Hepatocyte (in vitro differentiated cells): Measurements from ENCODE around the gene PKDREJ.

ENCODE experiments used
- EZH2 ChIP-seq: fragments of 200-600 bp; sonication (generic); IDR thresholded peaks from 2 replicates; pipeline ENCODE4 v1.6.1; 2016; ENCODE audit warnings: antibody characterized with exemption, mild to moderate bottlenecking, borderline replicate concordance
- EZH2phosphoT487 ChIP-seq: fragments of 200-600 bp; sonication (generic); IDR thresholded peaks from one replicate; pipeline ENCODE4 v1.6.1; 2018; ENCODE audit warnings: antibody characterized with exemption, mild to moderate bottlenecking, low read depth, moderate library complexity; ENCODE audit not compliant: unreplicated experiment, severe bottlenecking
- TF ChIP-seq, protein P1 (sequence below): fragments of 200-600 bp; sonication (generic); IDR thresholded peaks from 2 replicates; pipeline ENCODE4 v1.5.1; 2016; ENCODE audit warnings: antibody characterized with exemption, mild to moderate bottlenecking; ENCODE audit not compliant: poor library complexity

DNA sequence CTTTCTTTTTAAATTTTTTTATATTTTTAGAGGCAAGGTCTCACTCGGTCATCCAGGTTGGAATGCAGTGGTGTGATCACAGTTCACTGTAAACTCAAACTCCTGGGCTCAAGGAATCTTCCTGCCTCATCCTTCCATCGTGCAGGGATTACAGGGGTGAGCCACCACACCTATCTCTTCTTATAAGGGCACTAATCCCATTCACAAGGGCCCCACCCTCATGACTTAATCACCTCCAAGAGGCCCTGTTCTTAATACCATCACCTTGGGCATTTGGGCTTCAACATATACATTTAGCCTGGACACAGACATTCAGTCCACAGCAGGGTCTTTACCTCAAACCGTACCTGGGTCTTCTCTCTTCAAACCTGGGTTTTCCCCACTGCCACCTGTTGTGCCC, 29.0 kb upstream of the PKDREJ start:
- TF ChIP-seq EZH2 (no peak), EZH2phosphoT487 (no peak)
- TF ChIP-seq, protein P1, sequence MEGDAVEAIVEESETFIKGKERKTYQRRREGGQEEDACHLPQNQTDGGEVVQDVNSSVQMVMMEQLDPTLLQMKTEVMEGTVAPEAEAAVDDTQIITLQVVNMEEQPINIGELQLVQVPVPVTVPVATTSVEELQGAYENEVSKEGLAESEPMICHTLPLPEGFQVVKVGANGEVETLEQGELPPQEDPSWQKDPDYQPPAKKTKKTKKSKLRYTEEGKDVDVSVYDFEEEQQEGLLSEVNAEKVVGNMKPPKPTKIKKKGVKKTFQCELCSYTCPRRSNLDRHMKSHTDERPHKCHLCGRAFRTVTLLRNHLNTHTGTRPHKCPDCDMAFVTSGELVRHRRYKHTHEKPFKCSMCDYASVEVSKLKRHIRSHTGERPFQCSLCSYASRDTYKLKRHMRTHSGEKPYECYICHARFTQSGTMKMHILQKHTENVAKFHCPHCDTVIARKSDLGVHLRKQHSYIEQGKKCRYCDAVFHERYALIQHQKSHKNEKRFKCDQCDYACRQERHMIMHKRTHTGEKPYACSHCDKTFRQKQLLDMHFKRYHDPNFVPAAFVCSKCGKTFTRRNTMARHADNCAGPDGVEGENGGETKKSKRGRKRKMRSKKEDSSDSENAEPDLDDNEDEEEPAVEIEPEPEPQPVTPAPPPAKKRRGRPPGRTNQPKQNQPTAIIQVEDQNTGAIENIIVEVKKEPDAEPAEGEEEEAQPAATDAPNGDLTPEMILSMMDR: no peak
